Stomach (tissue), 9 donors: ENCODE data around the gene TCL1B. TPM values are rescaled to one million over a fixed set of nuclear protein-coding genes. Genes with fewer than 3 reads are reported as not detected.
"Not testable (repeated sequence)": the region's sequence is repeated elsewhere in the genome, so short reads cannot be mapped to it uniquely, and the experiment has no call there.

Experiments
- DNase-seq, 2 donors: peaks; one replicate each; pipeline versions ENCODE4 v3.0.0 to v3.0.0-alpha.2; 2013 to 2019
- H3K27ac ChIP-seq, 5 donors: fragments of 200-600 bp in 4 of 5; sonication (generic) in 4 of 5; one replicate each; pipeline ENCODE4 v1.5.1; 2013 to 2019; ENCODE audit warnings: mild to moderate bottlenecking in 1 of 5, moderate library complexity in 1 of 5
- H3K27me3 ChIP-seq, 3 donors: fragments of 200-600 bp; sonication (generic); one replicate each; pipeline ENCODE4 v1.5.1; 2017 to 2019; ENCODE audit warnings: mixed run types in 1 of 3
- H3K36me3 ChIP-seq, 4 donors: fragments of 200-600 bp; sonication (generic); 1 replicate in 3 of 4; 2 replicates in 1 of 4; pipeline ENCODE4 v1.5.1; 2016 to 2019
- H3K4me1 ChIP-seq, 4 donors: fragments of 200-600 bp; sonication (generic); one replicate each; pipeline ENCODE4 v1.5.1; 2016 to 2019
- H3K4me3 ChIP-seq, 4 donors: fragments of 200-600 bp; sonication (generic) in 3 of 4; one replicate each; pipeline ENCODE4 v1.5.1; 2016 to 2019; ENCODE audit warnings: mild to moderate bottlenecking in 1 of 4
- H3K9me3 ChIP-seq, 4 donors: fragments of 200-600 bp; sonication (generic); one replicate each; pipeline ENCODE4 v1.5.1; 2016 to 2019
- EP300 ChIP-seq: sonication (generic); formaldehyde crosslinking; IDR thresholded peaks from one replicate; pipeline ENCODE4 v1.6.1; 2017; ENCODE audit warnings: antibody characterized with exemption
- POLR2A ChIP-seq, 4 donors: fragments of 450-650 bp; IDR thresholded peaks; one replicate each; pipeline ENCODE4 v1.6.1; 2016; ENCODE audit warnings: antibody characterized with exemption in 4 of 4, control low read depth in 2 of 4, mild to moderate bottlenecking in 1 of 4, moderate library complexity in 1 of 4
- POLR2AphosphoS5 ChIP-seq, 3 donors: sonication (generic); formaldehyde crosslinking; IDR thresholded peaks; one replicate each; pipeline ENCODE4 v1.6.1; 2016; ENCODE audit warnings: antibody characterized with exemption in 3 of 3
- WGBS, 5 donors: extraction: QIAGEN DNeasy Blood & Tissue Kit in 3 of 5; methylation state at CpG; one replicate each; pipeline versions ENCODE4 v1.1.5 to v1.1.7; 2013 to 2018; 5-methylcytosine and 5-hydroxymethylcytosine counted together
- intact Hi-C: fragments of 100-400 bp; cut with DNase I; formaldehyde crosslinking; loops from one replicate; pipeline ENCODE4 v1.15.1; 2023; ENCODE audit warnings: low total_unique reads
- polyA plus RNA-seq, 3 donors: library from polyadenylated mRNA; stranded (reverse); fragments of 200-250 nt; gene quantifications; one replicate each; pipeline ENCODE4 v1.2.3, GENCODE V29; 2013
- total RNA-seq, 5 donors: library from RNA; depleted of rRNA; stranded (reverse); fragments of >200 nt; gene quantifications; one replicate each; pipeline versions ENCODE4 v1.1.0 to v1.2.3, GENCODE V29; 2014 to 2016
- TF ChIP-seq, protein P1 (sequence below), 7 experiments: fragments of 450-650 bp in 4 of 7; fragments of 200-600 bp in 3 of 7; sonication (generic) in 3 of 7; IDR thresholded peaks; one replicate each; pipeline ENCODE4 v1.5.1; 2016 to 2019; ENCODE audit warnings: antibody characterized with exemption in 7 of 7, control low read depth in 2 of 7, mild to moderate bottlenecking in 1 of 7
- donor health status: healthy with polysubstance abuse.
- donor health status: Bipolar disorder and iron deficiency.
- donor health status: healthy.

The TCL1B gene
- total and polyA plus RNA-seq, 8 donors = 0.37 TPM; not detected in 7

DNA sequence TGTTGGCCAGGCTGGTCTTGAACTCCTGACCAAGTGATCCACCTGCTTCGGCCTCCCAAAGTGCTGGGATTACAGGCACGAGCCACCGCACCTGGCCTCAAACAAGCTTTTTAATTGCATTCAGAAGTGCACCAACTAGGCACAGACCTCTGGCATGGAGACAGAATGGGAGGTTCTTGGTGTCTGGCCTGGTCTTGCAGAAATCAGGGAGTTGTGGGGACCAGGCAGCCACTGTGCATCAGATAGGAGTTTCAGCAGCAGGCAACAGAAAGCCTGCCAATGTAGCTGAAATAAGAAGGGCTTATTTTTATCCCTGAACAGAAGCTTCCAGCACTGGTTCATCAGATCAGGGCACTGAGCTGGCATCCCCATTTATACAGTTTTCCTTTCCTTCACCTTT lies 22.2 kb upstream of the TCL1B start:
- intact Hi-C loops = no loop called here
- H3K27ac ChIP-seq = no peak overlapping the region
- H3K27me3 ChIP-seq = peaks cover 0 to 34% (median 5%) of the 10 kb centered on the region in 3 donors
- TF ChIP-seq, protein P1, sequence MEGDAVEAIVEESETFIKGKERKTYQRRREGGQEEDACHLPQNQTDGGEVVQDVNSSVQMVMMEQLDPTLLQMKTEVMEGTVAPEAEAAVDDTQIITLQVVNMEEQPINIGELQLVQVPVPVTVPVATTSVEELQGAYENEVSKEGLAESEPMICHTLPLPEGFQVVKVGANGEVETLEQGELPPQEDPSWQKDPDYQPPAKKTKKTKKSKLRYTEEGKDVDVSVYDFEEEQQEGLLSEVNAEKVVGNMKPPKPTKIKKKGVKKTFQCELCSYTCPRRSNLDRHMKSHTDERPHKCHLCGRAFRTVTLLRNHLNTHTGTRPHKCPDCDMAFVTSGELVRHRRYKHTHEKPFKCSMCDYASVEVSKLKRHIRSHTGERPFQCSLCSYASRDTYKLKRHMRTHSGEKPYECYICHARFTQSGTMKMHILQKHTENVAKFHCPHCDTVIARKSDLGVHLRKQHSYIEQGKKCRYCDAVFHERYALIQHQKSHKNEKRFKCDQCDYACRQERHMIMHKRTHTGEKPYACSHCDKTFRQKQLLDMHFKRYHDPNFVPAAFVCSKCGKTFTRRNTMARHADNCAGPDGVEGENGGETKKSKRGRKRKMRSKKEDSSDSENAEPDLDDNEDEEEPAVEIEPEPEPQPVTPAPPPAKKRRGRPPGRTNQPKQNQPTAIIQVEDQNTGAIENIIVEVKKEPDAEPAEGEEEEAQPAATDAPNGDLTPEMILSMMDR (IDR thresholded peaks at IDR 0.05) = no peak
- TF ChIP-seq EP300 (no peak), POLR2AphosphoS5 (IDR thresholded peaks at IDR 0.05) (no peak), POLR2A (IDR thresholded peaks at IDR 0.05) (no peak)
- peaks cover 0 to 22% (median 10%) of the 10 kb centered on the region in 4 donors for H3K4me1 ChIP-seq
- no peaks in the 10 kb centered on the region for H3K9me3 ChIP-seq
- peak in 1 of 2 donors; percentile 51 for DNase-seq
- 53 to 83% (median 64%) methylated on average over 3 of the region's 3 CpGs for WGBS, 5 donors
- no peak overlapping the region for H3K4me3 ChIP-seq
- H3K36me3 ChIP-seq = no peaks in the 10 kb centered on the region

GRCh38 chr14:95664546-95664945 lies 21.7 kb upstream of the TCL1B start:
- no peaks in the 10 kb centered on the region for H3K9me3 ChIP-seq
- intact Hi-C loops = no loop called here
- peaks cover 0 to 22% (median 10%) of the 10 kb centered on the region in 4 donors for H3K4me1 ChIP-seq
- H3K4me3 ChIP-seq = no peak overlapping the region
- TF ChIP-seq POLR2AphosphoS5 (IDR thresholded peaks at IDR 0.05) (no peak), EP300 (no peak), POLR2A (IDR thresholded peaks at IDR 0.05) (no peak)
- TF ChIP-seq, protein P1 (IDR thresholded peaks at IDR 0.05) = no peak
- WGBS, 5 donors = 60 to 74% (median 72%) methylated on average over 8 of the region's 8 CpGs
- H3K27me3 ChIP-seq = peaks cover 0 to 33% (median 5%) of the 10 kb centered on the region in 3 donors
- DNase-seq = peak in 1 of 2 donors; percentile 34
- no peak overlapping the region for H3K27ac ChIP-seq
- no peaks in the 10 kb centered on the region for H3K36me3 ChIP-seq

- Histone ChIP-seq H3K27me3 (peaks cover 0 to 25% (median 5%) of the 10 kb centered on the region in 3 donors), H3K4me1 (peaks cover 0 to 22% (median 10%) of the 10 kb centered on the region in 4 donors)
- H3K36me3 ChIP-seq, H3K4me3 ChIP-seq, H3K9me3 ChIP-seq, H3K27ac ChIP-seq, intact Hi-C loops, DNase-seq: not testable (repeated sequence)
- WGBS, 5 donors = 63 to 82% (median 69%) methylated on average over 7 to 8 of the region's 8 CpGs
Measured at GRCh38 chr14:95665530-95665929, 20.7 kb upstream of the TCL1B start.

GRCh38 chr14:95666450-95666849 lies 19.8 kb upstream of the TCL1B start:
- intact Hi-C loops = no loop called here
- peaks cover 0 to 17% (median 5%) of the 10 kb centered on the region in 3 donors for H3K27me3 ChIP-seq
- 64 to 93% (median 82%) methylated on average over 1 to 5 of the region's 5 CpGs for whole genome bisulfite sequencing, 5 donors
- no peak for TF ChIP-seq POLR2A (IDR thresholded peaks at IDR 0.05)
- TF ChIP-seq POLR2AphosphoS5 (IDR thresholded peaks at IDR 0.05) = no peak
- TF ChIP-seq, protein P1 (IDR thresholded peaks at IDR 0.05) = no peak
- TF ChIP-seq EP300 = no peak
- H3K36me3 ChIP-seq = no peaks in the 10 kb centered on the region
- DNase-seq = no peak
- H3K4me1 ChIP-seq = peaks cover 0 to 22% (median 10%) of the 10 kb centered on the region in 4 donors
- no peaks in the 10 kb centered on the region for H3K9me3 ChIP-seq
- no peak overlapping the region for H3K4me3 ChIP-seq
- no peak overlapping the region for H3K27ac ChIP-seq

DNA sequence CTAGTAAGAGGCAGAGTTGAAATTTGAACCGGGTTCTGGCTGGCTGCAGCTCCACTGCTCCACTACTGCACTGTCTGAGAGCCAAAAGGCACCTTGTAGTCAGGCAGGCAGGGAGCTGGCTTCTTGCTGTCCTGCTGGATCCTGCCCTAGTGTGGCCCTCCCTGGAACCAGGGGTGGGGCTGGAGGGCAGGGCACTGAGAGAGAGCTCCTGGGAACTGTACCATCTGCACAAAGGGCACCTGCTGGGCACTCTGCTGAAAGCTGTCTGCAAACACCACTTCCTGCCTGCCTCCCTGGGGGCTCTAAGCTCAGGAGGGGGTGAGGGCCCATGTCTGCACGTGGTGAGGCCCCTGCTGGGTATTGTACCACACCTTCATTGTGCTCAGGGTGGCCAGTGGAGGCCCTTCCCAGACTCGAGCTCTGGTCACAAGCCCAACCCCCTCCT lies 19.0 kb upstream of the TCL1B start:
- 14 to 43% (median 22%) methylated on average over 2 to 3 of the region's 3 CpGs for WGBS, 5 donors
- no peaks in the 10 kb centered on the region for H3K36me3 ChIP-seq
- peaks cover 0 to 17% (median 5%) of the 10 kb centered on the region in 3 donors for H3K27me3 ChIP-seq
- H3K9me3 ChIP-seq = no peaks in the 10 kb centered on the region
- no peak overlapping the region for H3K27ac ChIP-seq
- peaks cover 0 to 18% (median 10%) of the 10 kb centered on the region in 4 donors for H3K4me1 ChIP-seq
- intact Hi-C loops = no loop called here
- TF ChIP-seq POLR2A (IDR thresholded peaks at IDR 0.05) = no peak
- no peak for TF ChIP-seq POLR2AphosphoS5 (IDR thresholded peaks at IDR 0.05)
- TF ChIP-seq, protein P1 (IDR thresholded peaks at IDR 0.05) = no peak
- no peak for TF ChIP-seq EP300
- H3K4me3 ChIP-seq = no peak overlapping the region
- peak in 1 of 2 donors; percentile 46 for DNase-seq
